ENCODE results near the gene HHLA2. TPM values are rescaled to one million over a fixed set of nuclear protein-coding genes. Genes with fewer than 3 reads are reported as not detected.

Gene HHLA2
- total and polyA plus RNA-seq, 2 experiments from 2014 or later = not detected

DNA sequence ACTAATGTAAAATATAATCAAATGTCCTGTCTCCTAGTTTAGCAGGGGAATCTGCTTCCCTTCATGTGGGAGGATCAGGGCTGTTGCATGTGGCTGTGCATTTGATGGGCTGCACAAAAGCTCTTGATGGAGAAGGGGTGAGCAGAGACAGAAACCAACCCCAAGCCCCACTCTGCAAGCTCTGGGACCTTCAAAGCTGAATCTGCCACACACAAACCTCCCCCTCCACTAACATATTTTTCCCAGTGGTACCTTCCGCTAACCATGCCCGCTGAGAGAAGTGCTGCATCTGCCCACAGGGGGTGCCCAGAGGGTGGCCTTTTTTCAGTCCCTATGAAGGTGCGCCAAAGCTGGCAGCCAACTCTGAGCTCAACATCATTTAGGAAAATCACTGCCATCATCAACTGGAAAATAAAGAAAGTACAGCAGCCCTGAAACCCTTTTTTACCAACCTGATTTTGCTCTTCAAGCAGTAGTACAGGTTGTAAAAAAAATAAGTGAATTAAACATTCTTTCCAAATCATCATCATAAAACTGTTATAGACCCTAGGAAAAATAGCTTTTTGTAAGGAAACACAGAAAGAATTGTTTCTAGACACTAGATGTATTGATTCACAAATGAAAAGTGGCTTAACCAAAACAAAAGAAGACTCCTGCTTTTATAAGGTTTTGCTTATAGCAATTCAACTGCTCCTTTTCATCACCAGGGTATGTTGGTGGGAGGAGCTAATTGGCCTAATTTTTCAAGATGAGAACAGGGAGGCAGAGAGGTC lies 97.0 kb downstream of the HHLA2 start (continued):
- no peak for TF ChIP-seq ZNF462 (CRISPR knock-in tag; IDR thresholded peaks at IDR 0.05)
- TF ChIP-seq EZH2phosphoT487 (IDR thresholded peaks at IDR 0.05; ENCODE audit: unreplicated experiment) = no peak

DNA sequence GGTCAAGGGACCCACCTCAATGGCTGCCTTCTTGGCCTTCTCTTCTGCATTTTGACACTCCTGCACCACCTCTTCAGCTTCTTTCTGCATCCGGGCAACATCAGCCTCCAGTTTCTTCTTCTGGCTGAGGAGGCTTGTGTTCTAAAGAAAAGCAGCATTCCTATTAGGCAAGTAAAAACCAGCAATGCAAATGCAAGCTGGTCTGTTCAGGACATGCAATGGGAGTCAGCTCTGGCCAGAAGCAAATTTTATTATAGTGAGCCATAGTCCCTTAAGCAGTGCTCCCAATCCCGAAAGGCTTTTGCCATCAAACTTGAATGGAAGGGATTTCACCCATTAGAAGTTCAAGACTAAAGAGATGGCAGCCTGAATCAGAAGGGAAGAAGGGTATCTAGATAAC lies 97.7 kb downstream of the HHLA2 start:
- no peaks in the 10 kb centered on the region; the same call in 2 of the 3 replicates for H3K9me3 Mint-ChIP-seq
- TF ChIP-seq JUNB (IDR thresholded peaks at IDR 0.05; ENCODE audit: unreplicated experiment) = no peak
- TF ChIP-seq, protein P1, sequence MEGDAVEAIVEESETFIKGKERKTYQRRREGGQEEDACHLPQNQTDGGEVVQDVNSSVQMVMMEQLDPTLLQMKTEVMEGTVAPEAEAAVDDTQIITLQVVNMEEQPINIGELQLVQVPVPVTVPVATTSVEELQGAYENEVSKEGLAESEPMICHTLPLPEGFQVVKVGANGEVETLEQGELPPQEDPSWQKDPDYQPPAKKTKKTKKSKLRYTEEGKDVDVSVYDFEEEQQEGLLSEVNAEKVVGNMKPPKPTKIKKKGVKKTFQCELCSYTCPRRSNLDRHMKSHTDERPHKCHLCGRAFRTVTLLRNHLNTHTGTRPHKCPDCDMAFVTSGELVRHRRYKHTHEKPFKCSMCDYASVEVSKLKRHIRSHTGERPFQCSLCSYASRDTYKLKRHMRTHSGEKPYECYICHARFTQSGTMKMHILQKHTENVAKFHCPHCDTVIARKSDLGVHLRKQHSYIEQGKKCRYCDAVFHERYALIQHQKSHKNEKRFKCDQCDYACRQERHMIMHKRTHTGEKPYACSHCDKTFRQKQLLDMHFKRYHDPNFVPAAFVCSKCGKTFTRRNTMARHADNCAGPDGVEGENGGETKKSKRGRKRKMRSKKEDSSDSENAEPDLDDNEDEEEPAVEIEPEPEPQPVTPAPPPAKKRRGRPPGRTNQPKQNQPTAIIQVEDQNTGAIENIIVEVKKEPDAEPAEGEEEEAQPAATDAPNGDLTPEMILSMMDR (conservative IDR thresholded peaks at IDR 0.05; ENCODE audit: low read depth in 2 of 2) = no peak
- TF ChIP-seq POLR2AphosphoS5 (IDR thresholded peaks at IDR 0.05; ENCODE audit: low read depth) = no peak
- TF ChIP-seq CREB1 (CRISPR knock-in tag; IDR thresholded peaks at IDR 0.05; ENCODE audit: low read depth) = no peak
- TF ChIP-seq EZH2 (IDR thresholded peaks at IDR 0.05; ENCODE audit: low read depth, unreplicated experiment) = no peak
- no peak for TF ChIP-seq ZNF331 (CRISPR knock-in tag; IDR thresholded peaks at IDR 0.05; ENCODE audit: low read depth)
- TF ChIP-seq STAT1 (IDR thresholded peaks at IDR 0.05; ENCODE audit: unreplicated experiment) = no peak
- no peak for TF ChIP-seq NANOG (IDR thresholded peaks at IDR 0.05; ENCODE audit: borderline replicate concordance)
- TF ChIP-seq EZH2phosphoT487 (IDR thresholded peaks at IDR 0.05; ENCODE audit: unreplicated experiment) = no peak
- TF ChIP-seq ZNF114 (CRISPR knock-in tag; IDR thresholded peaks at IDR 0.05) = no peak
- TF ChIP-seq ETS1 (IDR thresholded peaks at IDR 0.05) = no peak

More for the DNA sequence above, 97.7 kb downstream of the HHLA2 start:
- no peak overlapping the region for H3K27ac ChIP-seq (ENCODE audit: low read depth)
- no peak overlapping the region for H3K4me3 ChIP-seq
- H3K27ac Mint-ChIP-seq = no peak overlapping the region
- H4K20me1 ChIP-seq (replicated peaks; ENCODE audit: insufficient read depth) = no peaks in the 10 kb centered on the region
- DNase-seq (ENCODE audit: low spot score) (no peak), ATAC-seq (no peak)
- no peaks in the 10 kb centered on the region for H3K79me2 ChIP-seq (replicated peaks; ENCODE audit: insufficient read depth)
- peaks cover 22% of the 10 kb centered on the region; the same call in 2 of the 3 replicates for H3K4me1 Mint-ChIP-seq
- no peak overlapping the region for H2AFZ ChIP-seq
- no peak overlapping the region for H3K4me2 ChIP-seq
- no peaks in the 10 kb centered on the region for H3K36me3 Mint-ChIP-seq (ENCODE audit: low read depth)
- no peaks in the 10 kb centered on the region for H3F3A ChIP-seq (replicated peaks; ENCODE audit: low read depth)
- no peak overlapping the region for H3K4me3 Mint-ChIP-seq
- H3K36me3 ChIP-seq (ENCODE audit: insufficient read depth) = no peaks in the 10 kb centered on the region
- H3K27me3 Mint-ChIP-seq (ENCODE audit: insufficient read depth, low read depth, poor library complexity) = no peaks in the 10 kb centered on the region
- peaks cover 4% of the 10 kb centered on the region; the same call in 1 of the 2 replicates for H3K9me2 ChIP-seq (ENCODE audit: insufficient read depth)
- peaks cover 10% of the 10 kb centered on the region for H3K4me1 ChIP-seq (ENCODE audit: insufficient read depth)
- H3K27me3 ChIP-seq (ENCODE audit: insufficient read depth) = no peaks in the 10 kb centered on the region

Measured in GM23338 (cell line).